K562 (cell line): Measurements from ENCODE around the gene CARD8. TPM values are rescaled to one million over a fixed set of nuclear protein-coding genes. Genes with fewer than 3 reads are reported as not detected.
A peak's percentile ranks its signal among the peaks of the same experiment; 100 is the strongest.

ENCODE experiments used
- ATF2 ChIP-seq: sonication (generic); formaldehyde crosslinking; IDR thresholded peaks from 2 replicates; pipeline ENCODE4 v1.8.1; 2022; ENCODE audit warnings: missing genetic modification reagents
- CBX2 ChIP-seq: fragments of 200-600 bp; sonication (generic); IDR thresholded peaks from one replicate; pipeline ENCODE4 v1.6.1; 2012; ENCODE audit warnings: mild to moderate bottlenecking, low read length, inconsistent platforms; ENCODE audit not compliant: insufficient read depth, poor library complexity, severe bottlenecking
- JUN ChIP-seq, 2 experiments: sonication (generic) in 1 of 2; formaldehyde crosslinking in 1 of 2; IDR thresholded peaks; 2 replicates each; pipeline versions ENCODE4 v1.6.1 to v1.8.0; 2012 to 2022; ENCODE audit warnings: borderline replicate concordance in 2 of 2, mild to moderate bottlenecking in 2 of 2, improper control_type of control experiment in 1 of 2, low read depth in 1 of 2, low read length in 1 of 2, missing genetic modification reagents in 1 of 2
- MCM5 ChIP-seq: fragments of 450-650 bp; IDR thresholded peaks from 2 replicates; pipeline ENCODE4 v1.6.1; 2016; ENCODE audit warnings: low read depth
- MGA ChIP-seq: fragments of 450-650 bp; IDR thresholded peaks from 2 replicates; pipeline ENCODE4 v1.6.1; 2016; ENCODE audit warnings: mild to moderate bottlenecking, moderate library complexity
- SMARCB1 ChIP-seq: IDR thresholded peaks from 2 replicates; pipeline ENCODE4 v1.6.1; 2011; ENCODE audit warnings: improper control_type of control experiment, low read depth; ENCODE audit not compliant: insufficient read length
- ZNF197 ChIP-seq: fragments of 200-800 bp; sonication (Bioruptor generic); IDR thresholded peaks from 2 replicates; pipeline ENCODE4 v1.6.1; 2016; ENCODE audit warnings: low read depth, missing genetic modification characterization, missing compliant biosample characterization
- ZNF316 ChIP-seq: fragments of 450-650 bp; IDR thresholded peaks from 2 replicates; pipeline ENCODE4 v1.6.1; 2016
- ZNF436 ChIP-seq: fragments of 250-450, 450-650 bp; sonication (Bioruptor Pico); formaldehyde crosslinking; IDR thresholded peaks from 2 replicates; pipeline ENCODE4 v1.7.0; 2020; ENCODE audit warnings: mild to moderate bottlenecking
- polyA plus RNA-seq, 8 experiments: library from polyadenylated mRNA; depleted of rRNA in 4 of 8; stranded (reverse) in 5 of 8; unstranded in 3 of 8; fragments of >200 nt; fragmentation: Nextera tagmentation in 2 of 8; fragmentation: Illumina TruSeq in 1 of 8; extraction: Ambion mirVana in 2 of 8; extraction: Trizol in 1 of 8; gene quantifications; 2 replicates each; pipeline versions ENCODE4 v1.2.1 to v1.2.3, GENCODE V29; 2011 to 2014; ENCODE audit warnings: inconsistent platforms in 1 of 8, missing spikeins in 1 of 8
- total RNA-seq, 7 experiments: library from RNA; depleted of rRNA in 6 of 7; stranded (reverse); fragments of >200 nt in 6 of 7; fragmentation: Illumina TruSeq in 2 of 7; extraction: Trizol in 2 of 7; gene quantifications; 2 replicates each; pipeline versions ENCODE4 v1.2.1 to v1.2.3, GENCODE V29; 2011 to 2021; ENCODE audit warnings: low replicate concordance in 1 of 7
- TF ChIP-seq, protein P1 (sequence below): fragments of 150-350 bp; IDR thresholded peaks from 2 replicates; pipeline ENCODE4 v1.6.1; 2014; ENCODE audit warnings: low read depth, mild to moderate bottlenecking, low read length, borderline replicate concordance

The CARD8 gene
- total and polyA plus RNA-seq, 9 of the 15 experiments (the other 6 are each of a cell fraction or from before 2014, with no cell fraction given), result 11.5 to 26.4 (median 20.8) TPM

GRCh38 chr19:48290771-48291488 lies 35.2 kb upstream of the CARD8 start (continued):
- peak; percentile 46 for TF ChIP-seq MGA
- no peak for TF ChIP-seq ZNF316
- TF ChIP-seq SMARCB1, result no peak
- no peak for TF ChIP-seq CBX2
- TF ChIP-seq ZNF197 (CRISPR knock-in tag), result no peak
- TF ChIP-seq, protein P1, sequence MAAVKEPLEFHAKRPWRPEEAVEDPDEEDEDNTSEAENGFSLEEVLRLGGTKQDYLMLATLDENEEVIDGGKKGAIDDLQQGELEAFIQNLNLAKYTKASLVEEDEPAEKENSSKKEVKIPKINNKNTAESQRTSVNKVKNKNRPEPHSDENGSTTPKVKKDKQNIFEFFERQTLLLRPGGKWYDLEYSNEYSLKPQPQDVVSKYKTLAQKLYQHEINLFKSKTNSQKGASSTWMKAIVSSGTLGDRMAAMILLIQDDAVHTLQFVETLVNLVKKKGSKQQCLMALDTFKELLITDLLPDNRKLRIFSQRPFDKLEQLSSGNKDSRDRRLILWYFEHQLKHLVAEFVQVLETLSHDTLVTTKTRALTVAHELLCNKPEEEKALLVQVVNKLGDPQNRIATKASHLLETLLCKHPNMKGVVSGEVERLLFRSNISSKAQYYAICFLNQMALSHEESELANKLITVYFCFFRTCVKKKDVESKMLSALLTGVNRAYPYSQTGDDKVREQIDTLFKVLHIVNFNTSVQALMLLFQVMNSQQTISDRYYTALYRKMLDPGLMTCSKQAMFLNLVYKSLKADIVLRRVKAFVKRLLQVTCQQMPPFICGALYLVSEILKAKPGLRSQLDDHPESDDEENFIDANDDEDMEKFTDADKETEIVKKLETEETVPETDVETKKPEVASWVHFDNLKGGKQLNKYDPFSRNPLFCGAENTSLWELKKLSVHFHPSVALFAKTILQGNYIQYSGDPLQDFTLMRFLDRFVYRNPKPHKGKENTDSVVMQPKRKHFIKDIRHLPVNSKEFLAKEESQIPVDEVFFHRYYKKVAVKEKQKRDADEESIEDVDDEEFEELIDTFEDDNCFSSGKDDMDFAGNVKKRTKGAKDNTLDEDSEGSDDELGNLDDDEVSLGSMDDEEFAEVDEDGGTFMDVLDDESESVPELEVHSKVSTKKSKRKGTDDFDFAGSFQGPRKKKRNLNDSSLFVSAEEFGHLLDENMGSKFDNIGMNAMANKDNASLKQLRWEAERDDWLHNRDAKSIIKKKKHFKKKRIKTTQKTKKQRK, result no peak
- TF ChIP-seq ZNF436 (CRISPR knock-in tag), result no peak
- no peak for TF ChIP-seq MCM5
- no peak for TF ChIP-seq ATF2 (CRISPR knock-in tag)
- TF ChIP-seq JUN (IDR thresholded peaks at IDR 0.05; ENCODE audit: borderline replicate concordance, low read depth, low read length), result no peak
- TF ChIP-seq JUN (CRISPR knock-in tag; IDR thresholded peaks at IDR 0.05; ENCODE audit: borderline replicate concordance), result no peak
